CD4-positive, alpha-beta memory T cell (primary cell): ENCODE results near the gene PHC2. TPM values are rescaled to one million over a fixed set of nuclear protein-coding genes. Genes with fewer than 3 reads are reported as not detected.

Experiments used
- CTCF ChIA-PET: fragments of 350-600 bp; sonication (Branson Sonifier 250); formaldehyde crosslinking; loops from one replicate; lab custom pipeline; 2021; ENCODE audit warnings: inconsistent platforms; ENCODE audit not compliant: partially characterized antibody; lab: Charles Lee
- POLR2A ChIA-PET: fragments of 350-600 bp; sonication (Branson Sonifier 250); formaldehyde crosslinking; loops from one replicate; lab custom pipeline; 2021; ENCODE audit not compliant: partially characterized antibody; lab: Charles Lee
- DNase-seq, 5 donors: peaks; one replicate each; pipeline versions ENCODE4 v3.0.0 to v3.0.0-alpha.2; 2020 to 2022; ENCODE audit warnings: mixed read lengths in 1 of 5
- H3K27ac ChIP-seq: one replicate; pipeline ENCODE4 v1.7.0; 2013; ENCODE audit warnings: low read depth, low read length
- H3K27me3 ChIP-seq: 2 replicates; pipeline ENCODE4 v1.7.0; 2013; ENCODE audit warnings: mild to moderate bottlenecking, low read length, moderate library complexity; ENCODE audit not compliant: insufficient read depth
- H3K36me3 ChIP-seq: 2 replicates; pipeline ENCODE4 v1.7.0; 2013; ENCODE audit warnings: mild to moderate bottlenecking, low read length, moderate library complexity; ENCODE audit not compliant: insufficient read depth
- H3K4me1 ChIP-seq: 2 replicates; pipeline ENCODE4 v1.7.0; 2013; ENCODE audit warnings: mild to moderate bottlenecking, low read length, moderate library complexity; ENCODE audit not compliant: insufficient read depth
- H3K4me3 ChIP-seq, 2 donors: one replicate each; pipeline ENCODE4 v1.7.0; 2013; ENCODE audit warnings: low read length in 2 of 2, mild to moderate bottlenecking in 1 of 2
- H3K9me3 ChIP-seq, 2 donors: one replicate each; pipeline ENCODE4 v1.7.0; 2013; ENCODE audit warnings: low read length in 2 of 2, control low read depth in 1 of 2; ENCODE audit not compliant: control insufficient read depth in 1 of 2
- H3K27ac Mint-ChIP-seq, 7 donors: one replicate each; pipeline ENCODE4 v1.8.0; 2020 to 2021; ENCODE audit warnings: mixed read lengths in 7 of 7, mild to moderate bottlenecking in 6 of 7, inconsistent platforms in 3 of 7, moderate library complexity in 3 of 7
- H3K27me3 Mint-ChIP-seq, 2 donors: one replicate each; pipeline ENCODE4 v1.8.0; 2020 to 2021; ENCODE audit warnings: mixed read lengths in 2 of 2
- H3K36me3 Mint-ChIP-seq, 2 donors: one replicate each; pipeline ENCODE4 v1.8.0; 2020 to 2021; ENCODE audit warnings: mixed read lengths in 2 of 2, inconsistent platforms in 1 of 2, mild to moderate bottlenecking in 1 of 2
- H3K4me1 Mint-ChIP-seq, 4 donors: one replicate each; pipeline ENCODE4 v1.8.0; 2020 to 2021; ENCODE audit warnings: mixed read lengths in 4 of 4, mild to moderate bottlenecking in 1 of 4
- H3K4me3 Mint-ChIP-seq, 8 donors: one replicate each; pipeline ENCODE4 v1.8.0; 2020 to 2021; ENCODE audit warnings: mixed read lengths in 8 of 8, mild to moderate bottlenecking in 7 of 8, moderate library complexity in 6 of 8, inconsistent platforms in 3 of 8
- H3K9me3 Mint-ChIP-seq, 8 donors: one replicate each; pipeline ENCODE4 v1.8.0; 2020 to 2021; ENCODE audit warnings: mixed read lengths in 8 of 8, mild to moderate bottlenecking in 5 of 8, inconsistent platforms in 3 of 8, moderate library complexity in 1 of 8
- intact Hi-C: fragments of 100-400 bp; cut with micrococcal nuclease; formaldehyde crosslinking; loops from one replicate; pipeline ENCODE4 v1.15.1; 2023
- polyA plus RNA-seq, 2 donors: library from polyadenylated mRNA; unstranded; fragments of 300-500 nt; fragmentation: Illumina TruSeq; gene quantifications; one replicate each; pipeline ENCODE4 v1.2.3, GENCODE V29; 2021
- total RNA-seq, 2 experiments: library from RNA; stranded (reverse); gene quantifications; one replicate each; pipeline ENCODE4 v1.2.3, GENCODE V29; 2021

PHC2 gene
- total and polyA plus RNA-seq, 4 experiments from 2014 or later, result 11.3 to 35.6 (median 30.4) TPM

DNA sequence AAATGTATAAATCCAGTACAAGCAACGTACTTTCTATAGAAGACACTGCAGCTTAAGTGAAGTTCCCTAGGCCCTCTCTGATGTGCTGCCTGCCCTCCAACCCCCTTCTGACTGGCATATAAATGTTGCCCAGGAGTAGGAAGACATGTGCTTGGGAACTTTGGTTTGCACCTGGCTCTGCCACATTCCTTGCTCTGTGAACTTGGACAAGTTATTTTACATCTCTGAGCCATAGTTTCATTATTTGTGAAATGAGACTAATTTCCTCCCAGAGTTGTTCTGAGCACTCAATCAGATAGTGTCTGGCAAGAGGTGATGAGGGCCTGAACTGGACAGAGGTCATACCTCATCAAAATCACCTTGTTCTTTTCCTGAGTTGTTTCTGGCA lies 3.5 kb upstream of the PHC2 start:
- H3K36me3 ChIP-seq, result no peaks in the 10 kb centered on the region
- H3K4me1 ChIP-seq, result peaks cover 10% of the 10 kb centered on the region
- H3K9me3 ChIP-seq, result no peaks in the 10 kb centered on the region
- Mint-ChIP-seq H3K36me3 (no peaks in the 10 kb centered on the region), H3K4me1 (peaks cover 2 to 5% (median 4%) of the 10 kb centered on the region in 4 donors), H3K27me3 (peaks cover 2 to 3% of the 10 kb centered on the region in 2 donors), H3K4me3 (no peak overlapping the region), H3K27ac (no peak overlapping the region), H3K9me3 (no peaks in the 10 kb centered on the region)
- no peak overlapping the region for H3K27ac ChIP-seq
- H3K4me3 ChIP-seq, result no peak overlapping the region
- ChIA-PET POLR2A (no interaction called here), CTCF (no interaction called here)
- intact Hi-C loops, result loop anchor here (5.0 kb wide), 1 partner anchor 82 kb away; no protein-coding TSS in a partner anchor
- DNase-seq, result no peak
- no peaks in the 10 kb centered on the region for H3K27me3 ChIP-seq

DNA sequence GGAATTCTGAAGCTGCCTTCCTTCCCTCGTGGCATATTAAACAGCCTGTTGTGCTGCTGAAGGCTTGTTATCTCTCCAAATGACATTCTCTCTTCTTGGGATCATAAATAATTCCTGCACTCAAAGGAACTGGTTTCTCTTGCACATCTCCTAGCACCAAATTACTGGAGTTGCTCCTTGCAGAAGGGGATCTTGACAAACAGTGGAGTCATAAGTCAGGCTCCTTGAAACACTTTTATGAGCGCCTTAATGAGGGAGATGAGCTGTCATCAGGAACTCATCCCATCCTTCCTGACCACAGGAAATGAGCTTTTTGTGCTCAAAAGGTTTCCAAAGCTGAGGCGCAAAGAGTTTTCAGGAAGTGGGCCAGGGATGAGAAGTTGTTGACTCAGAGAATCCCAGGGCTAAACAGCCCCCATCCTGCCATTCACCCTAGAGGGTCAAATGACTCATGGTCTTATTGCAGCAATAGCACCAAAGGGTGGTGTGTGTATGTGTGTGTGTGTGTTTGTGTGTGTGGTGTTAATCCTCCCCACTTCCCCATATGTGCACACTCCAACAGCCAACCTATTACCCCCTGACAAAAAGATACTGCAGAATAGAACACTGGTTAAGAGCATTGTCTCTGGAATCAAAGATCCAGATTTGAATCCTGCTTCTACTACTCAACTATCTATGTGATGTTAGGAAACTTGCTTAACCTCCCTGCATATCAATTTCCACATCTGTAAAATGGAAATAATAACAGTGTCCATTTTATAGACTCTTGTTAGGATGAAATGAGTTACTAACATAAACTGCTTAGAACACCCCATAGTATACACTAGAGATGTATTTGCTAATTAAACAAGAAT lies 2.8 kb upstream of the PHC2 start:
- H3K27me3 Mint-ChIP-seq, result peaks cover 0 to 2% of the 10 kb centered on the region in 2 donors
- ChIA-PET CTCF (interaction anchor here (2.2 kb wide), 1 partner anchor 38 kb away, joined by 8 read pairs; the partner anchor contains the start of gene ZSCAN20), POLR2A (no interaction called here)
- peak overlapping the region in 2 of 7 donors; percentile 41 to 59 for H3K27ac Mint-ChIP-seq
- no peaks in the 10 kb centered on the region for H3K36me3 ChIP-seq
- peaks cover 2 to 5% (median 4%) of the 10 kb centered on the region in 4 donors for H3K4me1 Mint-ChIP-seq
- H3K27ac ChIP-seq, result no peak overlapping the region
- no peak overlapping the region for H3K4me3 Mint-ChIP-seq
- H3K9me3 Mint-ChIP-seq, result no peaks in the 10 kb centered on the region
- H3K4me1 ChIP-seq, result peaks cover 10% of the 10 kb centered on the region
- H3K36me3 Mint-ChIP-seq, result no peaks in the 10 kb centered on the region
- intact Hi-C loops, result loop anchor here (5.0 kb wide), 1 partner anchor 81 kb away; no protein-coding TSS in a partner anchor
- no peak overlapping the region for H3K4me3 ChIP-seq
- no peaks in the 10 kb centered on the region for H3K9me3 ChIP-seq
- no peak for DNase-seq
- H3K27me3 ChIP-seq, result no peaks in the 10 kb centered on the region

DNA sequence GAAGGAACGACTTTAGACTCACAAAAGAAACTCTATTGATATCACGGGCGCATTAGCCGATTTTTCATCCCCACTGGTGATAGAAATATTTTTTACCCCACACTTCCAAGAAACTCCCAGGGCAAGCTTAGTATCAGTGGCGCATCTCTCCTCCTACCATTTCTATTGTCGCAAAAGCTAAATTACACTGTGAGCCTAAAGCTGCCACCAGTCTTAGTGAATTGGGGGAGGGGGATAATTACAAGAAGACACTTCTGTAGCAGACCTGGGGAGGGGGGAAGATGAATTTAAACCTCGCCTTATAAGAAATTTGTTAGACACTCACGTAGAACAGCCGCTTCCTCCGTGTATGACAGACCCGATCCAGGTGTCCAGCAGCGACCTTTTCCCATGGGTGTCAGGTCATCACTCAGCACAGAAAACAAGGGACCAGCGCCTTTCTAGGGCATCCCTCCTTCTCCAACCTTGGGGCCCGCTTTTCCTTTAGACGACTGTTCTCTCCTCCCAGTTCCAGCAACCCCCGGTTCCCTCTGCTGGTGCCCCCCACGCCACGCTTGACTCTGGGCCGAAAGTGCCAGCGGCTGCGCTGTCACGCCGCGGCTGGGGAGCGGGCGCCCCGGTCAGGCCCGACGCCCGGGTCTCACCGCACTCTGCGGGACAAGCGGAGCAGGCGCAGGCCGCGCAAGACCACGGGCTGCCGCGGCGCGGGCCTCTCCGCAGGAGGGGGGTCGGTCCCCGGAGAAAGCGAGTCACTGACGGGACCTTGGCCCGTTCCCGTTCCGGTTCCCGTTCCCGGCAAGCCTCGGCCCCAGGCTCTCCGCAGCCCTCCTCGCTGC lies 821 bp downstream of the PHC2 start:
- Mint-ChIP-seq H3K27ac (peak overlapping the region in 4 of 7 donors; percentile 25 to 69 (median 51)), H3K36me3 (no peaks in the 10 kb centered on the region), H3K27me3 (peaks cover 7 to 14% of the 10 kb centered on the region in 2 donors), H3K9me3 (no peaks in the 10 kb centered on the region), H3K4me3 (peak overlapping the region in 1 of 8 donors; percentile 83), H3K4me1 (peaks cover 2 to 5% (median 4%) of the 10 kb centered on the region in 4 donors)
- Histone ChIP-seq H3K27ac (no peak overlapping the region), H3K27me3 (peaks cover 3% of the 10 kb centered on the region), H3K4me1 (peaks cover 10% of the 10 kb centered on the region), H3K9me3 (no peaks in the 10 kb centered on the region), H3K4me3 (peak overlapping the region in 1 of 2 donors; percentile 41), H3K36me3 (no peaks in the 10 kb centered on the region)
- POLR2A ChIA-PET, result no interaction called here
- CTCF ChIA-PET, result no interaction called here
- peak in 3 of 5 donors; percentile 4 to 37 (median 20) for DNase-seq
- intact Hi-C loops, result loop anchor here (5.0 kb wide), 1 partner anchor 78 kb away; no protein-coding TSS in a partner anchor

GRCh38 chr1:33429332-33429731 lies 1.6 kb downstream of the PHC2 start:
- POLR2A ChIA-PET, result no interaction called here
- no peaks in the 10 kb centered on the region for H3K9me3 Mint-ChIP-seq

GRCh38 chr1:33428661-33429060 lies 2.2 kb downstream of the PHC2 start:
- H3K27ac Mint-ChIP-seq, result no peak overlapping the region
- POLR2A ChIA-PET, result no interaction called here
- no peaks in the 10 kb centered on the region for H3K36me3 Mint-ChIP-seq
- CTCF ChIA-PET, result no interaction called here
- intact Hi-C loops, result no loop called here
- no peaks in the 10 kb centered on the region for H3K9me3 ChIP-seq
- peaks cover 10% of the 10 kb centered on the region for H3K4me1 ChIP-seq
- H3K27me3 ChIP-seq, result peaks cover 3% of the 10 kb centered on the region
- no peaks in the 10 kb centered on the region for H3K9me3 Mint-ChIP-seq
- H3K27ac ChIP-seq, result no peak overlapping the region
- no peaks in the 10 kb centered on the region for H3K36me3 ChIP-seq
- no peak overlapping the region for H3K4me3 Mint-ChIP-seq
- peaks cover 2 to 5% (median 4%) of the 10 kb centered on the region in 4 donors for H3K4me1 Mint-ChIP-seq
- no peak overlapping the region for H3K4me3 ChIP-seq
- DNase-seq, result no peak
- peaks cover 7 to 15% of the 10 kb centered on the region in 2 donors for H3K27me3 Mint-ChIP-seq

More at GRCh38 chr1:33429332-33429731, 1.6 kb downstream of the PHC2 start:
- H3K4me3 ChIP-seq, result no peak overlapping the region
- no peaks in the 10 kb centered on the region for H3K36me3 Mint-ChIP-seq
- H3K4me1 Mint-ChIP-seq, result peaks cover 2 to 5% (median 4%) of the 10 kb centered on the region in 4 donors
- no peaks in the 10 kb centered on the region for H3K36me3 ChIP-seq
- H3K27ac ChIP-seq, result no peak overlapping the region
- peaks cover 7 to 15% of the 10 kb centered on the region in 2 donors for H3K27me3 Mint-ChIP-seq
- H3K27me3 ChIP-seq, result peaks cover 3% of the 10 kb centered on the region
- no peak overlapping the region for H3K4me3 Mint-ChIP-seq
- peaks cover 10% of the 10 kb centered on the region for H3K4me1 ChIP-seq
- no peak overlapping the region for H3K27ac Mint-ChIP-seq
- CTCF ChIA-PET, result no interaction called here
- intact Hi-C loops, result no loop called here
- H3K9me3 ChIP-seq, result no peaks in the 10 kb centered on the region
- DNase-seq, result no peak

GRCh38 chr1:33426916-33427315 lies 4.0 kb downstream of the PHC2 start:
- no peak overlapping the region for H3K4me3 ChIP-seq
- peaks cover 2 to 5% (median 4%) of the 10 kb centered on the region in 4 donors for H3K4me1 Mint-ChIP-seq
- intact Hi-C loops, result no loop called here
- DNase-seq, result no peak
- H3K4me1 ChIP-seq, result peaks cover 10% of the 10 kb centered on the region
- no peaks in the 10 kb centered on the region for H3K36me3 ChIP-seq
- H3K36me3 Mint-ChIP-seq, result no peaks in the 10 kb centered on the region
- peaks cover 7 to 23% of the 10 kb centered on the region in 2 donors for H3K27me3 Mint-ChIP-seq
- no peak overlapping the region for H3K27ac Mint-ChIP-seq
- H3K9me3 ChIP-seq, result no peaks in the 10 kb centered on the region
- H3K9me3 Mint-ChIP-seq, result no peaks in the 10 kb centered on the region
- no peak overlapping the region for H3K27ac ChIP-seq
- peaks cover 3% of the 10 kb centered on the region for H3K27me3 ChIP-seq
- H3K4me3 Mint-ChIP-seq, result no peak overlapping the region
- ChIA-PET POLR2A (no interaction called here), CTCF (interaction anchor here (1.0 kb wide), 1 partner anchor 13 kb away, joined by 4 read pairs; no protein-coding TSS in a partner anchor)

DNA sequence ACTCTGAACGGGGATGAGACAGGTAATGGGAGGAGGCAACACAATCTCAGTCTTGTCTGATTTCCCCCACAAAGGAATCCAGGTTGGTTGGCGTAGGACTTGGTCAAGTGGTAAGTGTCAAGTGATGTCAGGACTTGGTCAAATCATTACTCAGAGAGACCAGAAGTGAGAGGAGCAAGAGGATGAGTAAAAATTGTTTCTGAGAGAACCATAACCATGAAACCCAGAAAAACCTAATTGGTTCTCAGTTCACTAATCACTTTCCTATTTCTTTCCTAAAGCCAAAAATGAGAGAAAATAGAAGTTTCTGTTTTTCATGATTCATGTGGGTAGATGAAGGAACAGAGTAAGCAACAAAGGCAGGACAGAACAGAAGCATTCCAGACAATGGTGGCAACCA lies 5.0 kb downstream of the PHC2 start:
- H3K36me3 ChIP-seq, result no peaks in the 10 kb centered on the region
- Mint-ChIP-seq H3K4me3 (no peak overlapping the region), H3K27ac (no peak overlapping the region), H3K9me3 (no peaks in the 10 kb centered on the region), H3K4me1 (peaks cover 0 to 2% (median 0%) of the 10 kb centered on the region in 4 donors), H3K27me3 (peaks cover 7 to 29% of the 10 kb centered on the region in 2 donors), H3K36me3 (no peaks in the 10 kb centered on the region)
- H3K27me3 ChIP-seq, result peaks cover 3% of the 10 kb centered on the region
- no peak for DNase-seq
- H3K27ac ChIP-seq, result no peak overlapping the region
- ChIA-PET POLR2A (no interaction called here), CTCF (no interaction called here)
- H3K4me1 ChIP-seq, result peaks cover 7% of the 10 kb centered on the region
- H3K4me3 ChIP-seq, result no peak overlapping the region
- no peaks in the 10 kb centered on the region for H3K9me3 ChIP-seq
- intact Hi-C loops, result no loop called here
